Measurements from ENCODE around the gene CLNS1A.
"Not testable (repeated sequence)": the region's sequence is repeated elsewhere in the genome, so short reads cannot be mapped to it uniquely, and the experiment has no call there.

Gene CLNS1A

DNA sequence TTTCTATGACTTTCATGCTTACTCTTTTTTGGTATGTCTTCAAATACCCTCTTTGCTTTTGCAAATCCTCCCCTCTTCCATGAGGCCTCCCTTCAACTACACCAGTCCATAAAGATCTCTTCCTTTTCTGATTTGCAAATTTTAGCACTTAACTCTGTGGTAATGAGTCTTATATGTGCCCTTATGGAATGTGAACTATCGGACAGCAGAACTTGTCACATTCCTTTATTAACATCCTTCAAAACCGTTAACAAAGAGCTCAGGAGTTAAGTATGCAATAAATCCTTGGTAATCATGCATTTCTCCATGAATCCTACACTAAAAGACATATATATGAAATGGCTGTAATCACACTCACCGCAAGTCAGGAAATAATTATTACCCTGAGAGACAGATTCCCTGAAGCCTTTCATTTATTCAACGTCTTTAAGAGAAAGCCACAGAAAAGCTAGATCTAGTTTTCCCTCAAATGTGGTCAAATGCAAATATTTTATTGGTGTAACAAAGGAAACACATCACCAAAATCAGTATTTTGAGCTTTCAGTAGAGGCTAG, 7.4 kb downstream of the CLNS1A start:
- intact Hi-C loops (cut with DNase I) = no loop called here

DNA sequence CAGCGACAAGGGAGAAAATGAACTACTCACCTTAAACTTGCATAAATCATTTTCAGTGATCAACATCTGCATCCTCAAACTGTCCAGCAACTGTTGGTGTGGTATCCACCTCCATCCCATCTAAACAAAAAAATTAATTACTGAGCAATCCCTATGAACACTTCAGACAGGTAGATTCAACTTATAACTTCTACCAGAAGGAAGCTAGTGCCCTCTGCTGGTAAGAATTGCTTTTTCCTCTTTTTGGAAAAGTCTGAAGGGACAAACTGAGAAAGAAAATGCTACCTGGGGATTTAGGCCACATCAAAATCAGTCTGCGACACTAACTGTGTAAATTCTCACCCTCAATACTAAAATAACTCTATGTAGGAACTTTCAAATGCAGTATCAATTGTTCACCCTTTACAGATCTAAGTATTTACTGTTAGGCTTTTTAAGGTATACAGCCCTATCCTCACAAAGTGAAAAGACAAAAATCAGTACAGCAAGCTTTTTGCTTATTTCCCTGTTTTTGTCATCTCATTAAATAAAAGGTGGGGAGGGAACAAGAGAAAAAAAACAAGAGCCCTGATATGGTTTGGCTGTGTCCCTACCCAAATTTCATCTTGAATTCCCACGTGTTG, 17.9 kb downstream of the CLNS1A start:
- no peak for DNase-seq
- intact Hi-C loops (cut with DNase I) = loop anchor here (10.0 kb wide), 1 partner anchor 575 kb away; no protein-coding TSS in a partner anchor

More for the DNA sequence above, 7.4 kb downstream of the CLNS1A start:
- DNase-seq = no peak

DNA sequence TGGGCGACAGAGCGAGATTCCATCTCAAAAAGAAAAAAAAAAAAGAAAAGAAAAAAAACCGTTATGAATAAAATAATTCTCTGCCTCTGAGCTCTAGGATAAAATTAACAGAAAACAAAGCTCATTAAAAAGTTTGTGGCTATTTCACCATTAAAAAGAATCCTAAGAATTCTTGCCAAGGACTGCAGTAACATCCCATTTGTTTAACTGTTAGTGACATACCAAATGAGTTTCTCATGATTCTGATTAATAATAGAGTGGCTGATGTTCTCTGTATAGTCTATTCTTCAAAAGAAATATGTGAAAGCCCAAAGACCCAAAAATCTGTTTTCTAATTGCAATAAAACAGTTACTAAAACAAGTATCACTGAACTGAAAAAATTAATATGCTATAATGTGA, 19.7 kb downstream of the CLNS1A start:
- intact Hi-C loops (cut with DNase I) = loop anchor here (10.0 kb wide), 1 partner anchor 573 kb away; no protein-coding TSS in a partner anchor
- no peak for DNase-seq

DNA sequence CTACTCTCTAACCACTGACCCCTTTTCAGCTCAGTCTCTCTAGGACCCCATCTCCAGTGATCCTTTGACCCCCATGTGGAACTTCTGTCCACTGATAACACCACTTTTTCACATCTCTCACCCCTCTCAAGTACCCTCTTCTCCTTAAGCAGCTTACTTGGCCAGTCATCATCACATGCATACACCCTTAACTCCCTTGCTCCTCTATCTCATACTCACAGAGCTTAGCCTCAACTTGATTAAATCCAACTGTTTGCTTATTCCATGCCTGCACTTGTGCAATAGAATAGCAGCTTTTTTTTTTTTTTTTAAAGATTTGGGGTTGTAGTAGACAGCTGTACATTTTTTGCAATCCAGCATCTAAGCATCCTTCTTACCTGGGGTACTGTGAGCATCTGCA, 25.7 kb downstream of the CLNS1A start:
- intact Hi-C loops (cut with DNase I) = loop anchor here (10.0 kb wide), 1 partner anchor 567 kb away; no protein-coding TSS in a partner anchor
- no peak for DNase-seq

DNA sequence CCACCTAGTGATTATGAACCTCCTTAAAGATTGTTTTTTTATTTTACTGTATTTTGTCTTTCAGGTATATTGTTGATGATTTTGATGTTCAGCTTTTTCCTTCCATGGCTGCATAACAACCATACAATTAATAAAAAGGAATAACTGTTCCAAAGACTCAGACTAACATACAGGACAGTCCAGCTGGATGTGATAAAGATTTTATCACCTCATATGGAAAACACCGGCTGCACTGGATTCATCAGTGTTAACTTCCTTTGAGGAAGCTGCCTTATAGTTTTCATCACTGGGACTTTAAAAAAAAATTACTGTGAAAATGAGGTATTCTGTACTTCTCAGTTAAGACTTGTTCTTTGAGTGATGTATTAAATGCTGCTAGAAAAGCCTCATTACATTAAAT, 28.4 kb downstream of the CLNS1A start:
- DNase-seq = no peak
- intact Hi-C loops (cut with DNase I) = no loop called here

DNA sequence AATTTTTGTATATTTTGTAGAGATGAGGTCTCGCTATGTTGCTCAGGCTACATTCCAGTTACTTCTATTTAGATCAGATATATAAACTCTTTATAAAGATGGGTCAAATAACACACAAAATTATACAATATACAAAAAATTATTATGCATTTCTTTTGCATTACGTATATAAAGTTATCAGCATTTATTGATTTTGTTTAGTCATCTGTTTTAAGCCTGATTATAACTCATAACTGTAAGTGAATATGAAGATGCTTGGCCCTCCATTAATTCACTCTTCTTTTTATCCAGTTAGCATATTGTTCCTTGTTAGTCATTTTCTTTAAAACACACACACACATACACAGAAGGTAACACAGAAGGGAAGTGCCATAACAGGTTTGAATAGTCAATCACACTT, 33.3 kb downstream of the CLNS1A start:
- DNase-seq = no peak
- intact Hi-C loops (cut with DNase I) = no loop called here

DNA sequence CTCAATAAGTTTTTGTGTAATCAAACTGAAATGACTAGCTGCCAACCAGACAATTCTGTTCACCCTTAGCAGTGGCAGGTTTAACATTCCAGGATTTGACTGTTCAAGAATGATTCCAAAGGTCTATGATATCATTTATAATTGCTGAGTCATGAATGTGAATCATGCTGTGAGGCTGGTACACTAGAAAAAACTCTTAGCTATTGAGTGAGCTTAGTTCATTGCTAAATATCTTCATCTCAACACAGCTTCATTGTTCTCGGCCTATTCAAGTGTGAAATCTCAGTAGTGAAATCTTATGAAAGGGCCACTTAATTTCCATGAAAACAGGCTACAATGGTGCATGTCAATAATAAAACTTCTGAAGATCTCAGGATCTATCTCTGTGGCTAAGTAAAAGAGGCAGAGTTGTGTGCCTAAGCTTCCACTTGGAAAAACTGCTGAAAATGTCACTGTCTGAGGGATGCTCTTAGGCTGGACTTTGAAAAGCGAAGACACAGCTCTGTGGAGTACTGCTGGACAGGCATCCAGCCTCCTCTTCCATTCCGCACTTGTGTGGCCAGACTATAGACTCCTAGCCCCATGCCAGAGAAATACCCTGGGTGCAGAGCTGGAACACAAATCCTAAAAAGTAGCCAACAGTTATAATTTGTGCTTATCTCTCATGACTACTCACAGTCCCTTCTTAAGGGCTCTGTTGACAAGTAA, 35.1 kb downstream of the CLNS1A start:
- intact Hi-C loops (cut with DNase I) = no loop called here
- no peak for DNase-seq

DNA sequence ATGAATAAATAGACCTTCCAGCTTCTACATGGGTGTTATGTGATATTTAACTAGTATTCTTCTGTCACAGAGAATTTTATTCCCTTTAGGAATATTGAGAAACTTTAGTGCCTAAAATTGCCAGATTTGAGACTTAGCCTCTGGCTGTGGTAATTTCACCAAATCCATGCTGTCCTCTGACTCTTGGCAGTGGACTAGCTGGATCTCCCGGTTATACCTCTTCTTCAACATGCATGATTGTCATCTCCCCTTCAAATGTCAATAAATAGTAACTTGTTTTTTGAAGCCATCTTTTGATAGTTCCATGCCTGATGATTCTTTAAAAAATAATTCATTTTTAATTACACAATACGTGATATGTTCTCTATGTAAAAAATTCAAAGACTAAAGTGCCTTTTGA, 39.4 kb downstream of the CLNS1A start:
- no peak for DNase-seq
- intact Hi-C loops (cut with DNase I) = no loop called here

DNA sequence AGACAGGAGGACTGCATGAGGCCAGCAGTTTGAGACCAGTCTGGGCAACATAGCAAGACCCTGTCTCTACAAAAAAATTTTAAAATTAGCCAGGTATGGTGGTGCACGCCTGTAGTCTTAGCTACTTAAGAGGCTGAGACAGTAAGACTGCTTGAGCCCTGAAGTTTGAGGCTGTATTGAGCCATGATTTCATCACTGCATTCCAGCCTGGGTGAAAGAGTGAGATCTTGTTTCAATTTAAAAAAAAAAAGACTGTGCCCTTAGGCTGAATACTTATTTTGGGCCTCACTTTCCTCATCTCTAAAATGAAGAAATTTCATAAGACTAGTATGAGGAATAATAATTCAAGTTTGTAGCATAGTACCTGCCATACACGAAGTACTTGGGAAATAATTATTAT, 41.0 kb downstream of the CLNS1A start:
- intact Hi-C loops (cut with DNase I) = no loop called here
- DNase-seq = no peak

DNA sequence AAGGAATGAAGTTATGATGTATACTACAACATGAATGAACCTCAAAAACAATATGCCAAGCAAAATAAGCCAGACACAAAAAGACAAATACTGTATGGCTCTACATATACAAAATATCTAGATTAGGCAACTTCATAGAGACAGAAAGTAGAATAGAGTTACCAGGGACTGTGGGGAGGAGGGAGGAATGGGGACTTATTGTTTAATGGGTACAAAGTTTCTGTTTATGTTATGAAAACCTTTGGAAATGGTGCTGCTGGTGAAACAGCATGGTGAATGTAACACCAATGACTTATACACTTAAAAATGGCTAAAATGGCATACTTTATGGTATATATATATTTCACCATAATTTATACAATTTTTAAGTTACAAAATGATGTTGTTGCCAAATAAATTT, 43.7 kb downstream of the CLNS1A start:
- intact Hi-C loops (cut with DNase I) = no loop called here
- DNase-seq = no peak

DNA sequence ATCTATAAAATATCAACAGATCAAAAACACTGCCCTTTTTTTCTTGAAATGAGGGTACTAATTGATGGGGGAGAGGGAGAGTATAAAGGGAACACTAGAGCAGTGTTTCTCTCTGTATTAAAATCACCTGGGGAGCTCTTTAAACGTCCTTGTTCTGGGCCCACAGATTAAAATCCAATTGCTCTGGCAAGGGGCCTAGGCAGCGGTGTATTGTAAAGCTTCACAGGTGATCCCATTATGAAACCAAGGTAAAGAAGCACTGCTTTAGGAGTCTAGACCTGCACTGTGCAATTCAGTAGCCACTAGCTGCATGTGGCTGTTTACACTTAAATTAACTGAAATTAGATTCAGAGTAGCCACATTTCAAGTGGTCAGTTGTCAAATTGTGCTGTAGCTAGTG, 44.9 kb downstream of the CLNS1A start:
- intact Hi-C loops (cut with DNase I) = no loop called here

DNA sequence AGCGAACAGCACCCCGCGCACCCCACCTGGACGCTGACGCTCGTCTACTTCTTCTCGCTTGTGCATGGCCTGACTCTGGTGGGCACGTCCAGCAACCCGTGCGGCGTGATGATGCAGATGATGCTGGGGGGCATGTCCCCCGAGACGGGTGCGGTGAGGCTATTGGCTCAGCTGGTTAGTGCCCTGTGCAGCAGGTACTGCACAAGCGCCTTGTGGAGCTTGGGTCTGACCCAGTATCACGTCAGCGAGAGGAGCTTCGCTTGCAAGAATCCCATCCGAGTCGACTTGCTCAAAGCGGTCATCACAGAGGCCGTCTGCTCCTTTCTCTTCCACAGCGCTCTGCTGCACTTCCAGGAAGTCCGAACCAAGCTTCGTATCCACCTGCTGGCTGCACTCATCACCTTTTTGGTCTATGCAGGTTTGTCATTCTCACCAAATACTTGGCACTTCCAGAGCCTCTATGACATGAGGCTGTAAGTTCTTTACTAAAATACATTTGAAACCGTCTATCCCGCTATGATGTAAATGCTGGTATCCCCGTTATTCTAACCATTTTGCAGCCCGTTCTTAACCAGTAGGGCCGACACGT, 47.3 kb downstream of the CLNS1A start:
- peak; percentile 36 to 95 (median 72) for DNase-seq
- intact Hi-C loops (cut with DNase I) = no loop called here

More for the DNA sequence above, 44.9 kb downstream of the CLNS1A start:
- peak in 1 of 10 donors; percentile 39 for DNase-seq

DNA sequence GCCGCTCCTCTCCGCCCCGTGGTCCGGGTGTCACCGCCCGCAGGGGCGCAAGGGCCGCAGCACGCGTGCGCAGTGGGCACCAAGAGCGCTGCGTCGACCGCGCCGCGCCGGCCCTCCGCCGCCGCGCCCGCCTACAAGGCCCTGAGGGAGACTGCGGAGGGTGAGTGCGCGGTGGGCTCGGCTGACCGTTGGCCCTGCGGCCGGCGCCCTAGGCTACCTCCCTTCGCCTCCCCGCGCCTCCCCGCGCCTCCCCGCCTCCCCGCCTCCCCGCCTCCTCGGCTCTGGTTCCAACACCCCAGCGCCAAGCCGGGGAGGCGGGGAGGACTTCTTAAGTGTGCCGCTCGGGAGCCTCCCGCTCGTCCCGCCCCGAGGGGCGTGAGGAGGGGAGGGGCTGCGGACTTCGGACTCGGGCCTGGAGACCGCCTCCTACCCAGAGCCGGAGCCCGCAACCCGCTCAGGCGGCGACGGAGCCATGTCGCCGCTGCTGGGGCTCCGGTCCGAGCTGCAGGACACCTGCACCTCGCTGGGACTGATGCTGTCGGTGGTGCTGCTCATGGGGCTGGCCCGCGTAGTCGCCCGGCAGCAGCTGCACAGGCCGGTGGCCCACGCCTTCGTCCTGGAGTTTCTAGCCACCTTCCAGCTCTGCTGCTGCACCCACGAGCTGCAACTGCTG, 47.9 kb downstream of the CLNS1A start, which contains the start of gene AQP11:
TSS of gene AQP11 (plus strand) at position 433 of the 673 bp plus-strand sequence. CDS start at position 473, 40 bp downstream.
- intact Hi-C loops (cut with DNase I) = no loop called here
- DNase-seq = peak; percentile 67 to 97 (median 77)

DNA sequence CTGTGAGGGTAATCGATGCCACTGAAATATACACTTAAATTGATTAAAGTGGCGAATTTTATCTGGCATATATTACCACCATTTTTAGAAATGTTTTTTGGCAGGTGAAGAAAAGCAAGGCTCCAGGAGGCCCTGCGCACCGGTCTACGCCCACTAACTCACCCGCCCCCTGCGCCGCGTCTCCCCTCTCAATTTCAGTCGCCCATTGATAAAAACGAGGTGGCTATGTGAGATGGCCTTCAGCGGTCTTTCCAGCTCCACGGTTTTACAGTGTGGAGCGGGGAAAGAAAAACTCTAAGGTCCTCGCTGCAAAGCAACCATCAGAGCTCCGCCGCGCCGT, 48.4 kb downstream of the CLNS1A start:
- DNase-seq = no peak
- intact Hi-C loops (cut with DNase I) = no loop called here

DNA sequence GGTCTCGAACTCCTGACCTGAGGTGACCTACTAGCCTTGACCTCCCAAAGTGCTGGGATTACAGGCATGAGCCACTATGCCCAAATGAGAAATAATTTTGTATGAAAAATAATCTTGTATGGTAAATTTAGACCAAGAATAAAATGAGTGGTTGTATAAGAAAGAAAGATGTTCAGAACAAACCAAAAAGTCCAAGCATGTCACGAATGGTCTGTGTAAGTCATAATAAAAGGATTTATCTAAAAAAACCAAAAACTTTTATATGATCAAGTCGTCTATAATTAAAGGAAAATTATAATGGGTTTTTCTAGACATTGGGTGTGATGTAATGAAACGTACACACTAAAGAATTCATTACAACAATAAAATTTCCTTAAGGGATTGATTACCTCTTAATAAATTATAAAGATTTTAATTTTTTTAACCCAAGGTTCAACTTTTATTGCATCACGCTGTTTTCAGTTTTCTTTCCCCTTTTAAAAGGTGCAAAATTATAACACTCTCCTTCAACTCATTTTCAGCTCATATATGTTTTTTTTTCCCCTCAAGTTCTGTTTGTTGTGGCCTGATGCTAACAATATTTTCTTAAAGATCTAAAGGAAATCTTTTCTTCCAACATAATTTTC, 56.8 kb downstream of the CLNS1A start:
- no peak for DNase-seq
- intact Hi-C loops (cut with DNase I) = no loop called here

DNA sequence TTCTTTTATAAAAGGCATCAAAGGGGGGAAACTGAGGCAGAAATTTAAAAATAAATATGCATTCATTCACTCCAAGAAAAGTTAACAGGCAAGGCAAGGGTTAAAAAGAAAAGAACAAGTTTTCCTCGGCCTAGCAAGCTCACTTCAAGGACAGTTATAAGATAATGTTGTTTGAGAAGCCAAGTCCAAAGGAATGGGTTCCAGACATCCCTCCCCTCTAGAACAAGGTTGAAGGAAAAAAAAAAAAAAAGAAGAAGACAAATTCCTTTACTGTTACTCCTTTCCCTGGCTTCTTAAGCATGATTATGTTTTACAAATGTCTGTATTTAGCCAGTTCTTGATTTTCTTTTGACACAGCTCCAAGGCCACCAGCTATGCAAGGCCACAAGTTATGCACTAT, 62.2 kb downstream of the CLNS1A start:
- DNase-seq; intact Hi-C loops (cut with DNase I): not testable (repeated sequence)

DNA sequence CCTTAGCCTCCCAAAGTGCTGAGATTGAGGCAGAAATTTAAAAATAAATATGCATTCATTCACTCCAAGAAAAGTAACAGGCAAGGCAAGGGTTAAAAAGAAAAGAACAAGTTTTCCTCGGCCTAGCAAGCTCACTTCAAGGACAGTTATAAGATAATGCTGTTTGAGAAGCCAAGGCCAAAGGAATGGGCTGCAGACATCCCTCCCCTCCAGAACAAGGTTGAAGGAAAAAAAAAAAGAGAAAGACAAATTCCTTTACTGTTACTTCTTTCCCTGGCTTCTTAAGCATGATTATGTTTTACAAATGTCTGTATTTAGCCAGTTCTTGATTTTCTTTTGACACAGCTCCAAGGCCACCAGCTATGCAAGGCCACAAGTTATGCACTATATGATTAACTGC, 66.7 kb downstream of the CLNS1A start:
- intact Hi-C loops (cut with DNase I); DNase-seq: not testable (repeated sequence)

DNA sequence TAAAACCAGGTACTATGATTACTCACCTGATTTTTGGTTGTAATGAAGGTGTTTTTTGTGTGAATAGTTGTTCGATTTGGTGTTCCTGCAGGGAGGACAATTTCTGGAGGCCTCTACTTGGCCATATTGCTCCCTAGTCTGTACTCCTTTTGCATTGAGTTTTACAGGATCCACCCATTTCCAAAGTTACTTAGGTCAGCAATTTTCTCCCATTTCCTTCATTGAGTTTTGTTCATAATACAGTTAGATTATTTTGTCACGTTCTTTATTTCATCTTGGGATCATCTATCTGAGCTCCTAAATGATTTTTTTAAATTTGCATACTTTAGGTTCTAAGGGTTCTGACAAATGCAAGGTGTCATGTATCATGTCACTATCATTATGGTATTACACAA, 67.9 kb downstream of the CLNS1A start:
- intact Hi-C loops (cut with DNase I) = no loop called here

DNA sequence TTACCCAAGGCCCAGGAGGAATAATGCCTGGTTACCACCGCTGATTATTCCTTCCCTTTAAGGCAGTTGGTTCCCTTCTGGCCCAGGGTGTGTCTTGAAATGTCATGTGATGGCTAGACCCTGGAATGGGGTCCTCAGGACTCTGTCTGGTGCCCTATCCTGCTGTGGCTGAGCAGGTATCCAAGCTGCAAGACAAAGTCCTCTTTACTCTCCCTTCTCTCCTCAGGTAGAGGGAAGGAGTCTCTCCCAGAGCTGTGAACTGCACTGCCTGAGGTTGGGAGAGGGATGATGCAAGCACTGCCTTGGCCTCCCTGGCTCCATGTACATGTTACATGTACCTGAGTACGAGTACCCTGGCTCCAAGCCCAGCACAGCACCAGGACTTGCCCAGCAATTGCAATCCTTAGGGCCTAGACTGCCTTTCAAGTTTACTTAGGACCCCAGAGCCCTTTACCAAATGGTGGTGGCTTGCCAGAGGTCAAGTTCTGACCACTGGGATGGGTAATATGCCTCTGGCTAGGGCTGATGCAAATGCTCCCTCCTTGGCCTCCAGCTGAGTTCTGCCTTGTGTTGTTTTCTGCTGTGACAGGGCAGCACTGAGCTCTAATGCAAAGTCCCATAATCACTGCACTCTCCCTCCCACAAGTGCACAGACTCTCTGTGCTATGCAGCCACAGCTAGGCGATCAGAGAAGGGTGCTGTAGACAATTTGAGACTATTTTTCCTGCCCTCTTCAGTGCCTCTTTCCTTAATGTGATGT, 68.5 kb downstream of the CLNS1A start:
- no peak for DNase-seq
- intact Hi-C loops (cut with DNase I) = no loop called here

More for the DNA sequence above, 67.9 kb downstream of the CLNS1A start:
- no peak for DNase-seq

DNA sequence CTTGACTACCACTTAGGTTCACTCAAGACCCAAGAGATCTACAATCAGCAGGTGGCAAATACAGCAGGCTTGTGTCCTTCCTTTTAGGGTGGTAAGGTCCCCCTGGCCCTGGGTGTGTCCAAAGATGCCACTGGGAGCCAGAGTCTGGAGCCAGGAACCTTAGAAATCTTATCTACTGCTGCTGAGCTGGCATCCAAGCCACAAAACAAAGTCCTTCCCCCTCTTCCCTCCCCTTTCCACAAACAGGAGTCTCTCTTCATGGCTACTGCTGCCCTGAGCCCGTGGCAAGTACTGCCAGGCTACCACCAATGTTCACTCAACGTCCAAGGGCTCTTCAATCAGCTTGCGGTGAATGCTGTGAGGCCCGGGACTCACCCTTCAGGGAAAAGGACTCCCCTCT, 69.3 kb downstream of the CLNS1A start:
- intact Hi-C loops (cut with DNase I) = no loop called here
- no peak for DNase-seq
